PFSK-1 (cell line): ENCODE data around the gene SH3BGRL3.

Experiments
- POLR2AphosphoS5 ChIP-seq: IDR thresholded peaks from 2 replicates; pipeline ENCODE4 v1.6.1; 2012; ENCODE audit warnings: low read depth, mild to moderate bottlenecking, control low read depth, low read length, moderate library complexity
- SIN3A ChIP-seq: IDR thresholded peaks from 2 replicates; pipeline ENCODE4 v1.6.1; 2012; ENCODE audit warnings: mild to moderate bottlenecking, low read length, moderate library complexity, borderline replicate concordance; ENCODE audit not compliant: insufficient read depth
- TF ChIP-seq, protein P1 (sequence below), 2 experiments: IDR thresholded peaks; 2 replicates each; pipeline versions ENCODE4 v1.6.1 to v1.8.0; 2011 to 2012; ENCODE audit warnings: low read depth in 2 of 2, low read length in 2 of 2, control low read depth in 1 of 2, inconsistent platforms in 1 of 2, mild to moderate bottlenecking in 1 of 2, moderate library complexity in 1 of 2; ENCODE audit not compliant: insufficient read depth in 1 of 2

DNA sequence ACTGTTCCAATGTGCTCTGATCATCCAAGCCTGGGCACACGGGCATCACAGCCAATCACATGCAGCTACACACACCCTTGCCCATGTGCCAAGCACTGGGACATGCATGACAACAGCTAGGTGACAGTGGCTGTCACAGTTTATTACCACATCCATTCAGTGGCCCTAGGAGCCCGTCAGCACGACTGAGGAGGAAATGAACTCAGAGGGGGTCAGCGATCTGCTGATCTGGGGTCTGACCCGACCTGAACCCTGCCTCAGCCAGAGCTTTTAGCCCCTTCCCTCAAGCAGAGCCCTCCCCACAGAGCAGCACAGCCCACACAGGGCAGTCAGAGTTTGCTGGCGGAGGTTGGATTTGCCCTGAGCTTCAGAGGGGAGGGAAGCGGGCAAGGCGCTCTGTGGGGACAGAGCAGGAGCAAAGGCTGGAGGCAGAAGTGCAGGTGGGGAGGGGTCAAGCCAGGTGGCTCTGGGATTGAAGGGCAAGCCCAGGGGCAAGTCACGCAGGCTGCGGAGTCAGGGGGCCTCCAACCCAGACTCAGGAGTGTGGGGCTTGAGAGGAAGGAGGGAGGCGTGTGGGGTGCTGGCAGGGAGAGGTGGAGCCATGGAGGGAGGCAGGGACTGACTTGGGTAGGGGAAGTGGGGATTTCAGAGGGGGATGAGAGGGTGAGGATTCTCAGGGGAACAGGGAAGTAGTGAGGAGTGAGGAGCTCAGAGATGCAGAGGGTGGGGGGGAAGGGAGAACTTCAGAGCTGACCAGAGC is 10.4 kb downstream of the SH3BGRL3 start:
- TF ChIP-seq SIN3A (no peak), POLR2AphosphoS5 (no peak)
- TF ChIP-seq, protein P1, sequence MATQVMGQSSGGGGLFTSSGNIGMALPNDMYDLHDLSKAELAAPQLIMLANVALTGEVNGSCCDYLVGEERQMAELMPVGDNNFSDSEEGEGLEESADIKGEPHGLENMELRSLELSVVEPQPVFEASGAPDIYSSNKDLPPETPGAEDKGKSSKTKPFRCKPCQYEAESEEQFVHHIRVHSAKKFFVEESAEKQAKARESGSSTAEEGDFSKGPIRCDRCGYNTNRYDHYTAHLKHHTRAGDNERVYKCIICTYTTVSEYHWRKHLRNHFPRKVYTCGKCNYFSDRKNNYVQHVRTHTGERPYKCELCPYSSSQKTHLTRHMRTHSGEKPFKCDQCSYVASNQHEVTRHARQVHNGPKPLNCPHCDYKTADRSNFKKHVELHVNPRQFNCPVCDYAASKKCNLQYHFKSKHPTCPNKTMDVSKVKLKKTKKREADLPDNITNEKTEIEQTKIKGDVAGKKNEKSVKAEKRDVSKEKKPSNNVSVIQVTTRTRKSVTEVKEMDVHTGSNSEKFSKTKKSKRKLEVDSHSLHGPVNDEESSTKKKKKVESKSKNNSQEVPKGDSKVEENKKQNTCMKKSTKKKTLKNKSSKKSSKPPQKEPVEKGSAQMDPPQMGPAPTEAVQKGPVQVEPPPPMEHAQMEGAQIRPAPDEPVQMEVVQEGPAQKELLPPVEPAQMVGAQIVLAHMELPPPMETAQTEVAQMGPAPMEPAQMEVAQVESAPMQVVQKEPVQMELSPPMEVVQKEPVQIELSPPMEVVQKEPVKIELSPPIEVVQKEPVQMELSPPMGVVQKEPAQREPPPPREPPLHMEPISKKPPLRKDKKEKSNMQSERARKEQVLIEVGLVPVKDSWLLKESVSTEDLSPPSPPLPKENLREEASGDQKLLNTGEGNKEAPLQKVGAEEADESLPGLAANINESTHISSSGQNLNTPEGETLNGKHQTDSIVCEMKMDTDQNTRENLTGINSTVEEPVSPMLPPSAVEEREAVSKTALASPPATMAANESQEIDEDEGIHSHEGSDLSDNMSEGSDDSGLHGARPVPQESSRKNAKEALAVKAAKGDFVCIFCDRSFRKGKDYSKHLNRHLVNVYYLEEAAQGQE (IDR thresholded peaks at IDR 0.05; ENCODE audit: insufficient read depth in 1 of 2, low read depth in 2 of 2, low read length in 2 of 2): no peak
